GM12878 (cell line): ENCODE results near the gene BRWD1. TPM values are rescaled to one million over a fixed set of nuclear protein-coding genes. Genes with fewer than 3 reads are reported as not detected.

Source experiments
- ATAC-seq: fragments of 200-7000 bp; cut with Tn5 transposase; 3 replicates; pipeline ENCODE4 v1.9.1; 2020; ENCODE audit warnings: mild to moderate bottlenecking, moderate library complexity
- Bru-seq: library from RNA; stranded (reverse); fragments of 400-500 nt; gene quantifications from one replicate; lab custom pipeline; 2021; lab: Mats Ljungman, UMichigan
- BruChase-seq, 2 experiments: library from RNA; stranded (reverse); fragments of 400-500 nt; gene quantifications; one replicate each; lab custom pipeline; 2021; lab: Mats Ljungman, UMichigan
- BruUV-seq: library from RNA; stranded (reverse); fragments of 400-500 nt; replicated peaks from 2 replicates; lab custom pipeline; 2021; lab: Mats Ljungman, UMichigan
- CTCF ChIA-PET: fragments of 300-600 bp; sonication (Branson Sonifier 250); formaldehyde crosslinking; extraction: SDS; loops from one replicate; lab custom pipeline; 2021; ENCODE audit warnings: inconsistent platforms; lab: Yijun Ruan, JAX
- POLR2A ChIA-PET: fragments of 350-600 bp; formaldehyde crosslinking; extraction: SDS; loops from one replicate; lab custom pipeline; 2021; ENCODE audit warnings: inconsistent platforms; lab: Charles Lee
- RAD21 ChIA-PET: fragments of 300-600 bp; sonication (Branson Sonifier 250); formaldehyde crosslinking; loops from one replicate; lab custom pipeline; 2023; ENCODE audit warnings: antibody characterized with exemption; ENCODE audit not compliant: unreplicated experiment; lab: Charles Lee
- SMC1A ChIA-PET: fragments of 300-600 bp; sonication (Branson Sonifier 250); formaldehyde crosslinking; loops from one replicate; lab custom pipeline; 2023; ENCODE audit not compliant: unreplicated experiment, uncharacterized antibody; lab: Charles Lee
- DNase-seq: peaks from one replicate; pipeline ENCODE4 v3.0.0-alpha.2; 2011; ENCODE audit warnings: low read depth, low spot score
- FAIRE-seq: peaks from 3 replicates; lab custom pipeline; 2011; peaks lifted over from hg19 to GRCh38; lab: Jason Lieb, UNC
- H2AFZ ChIP-seq: 2 replicates; pipeline ENCODE4 v1.6.0; 2011; ENCODE audit warnings: low read depth, low read length, control low read depth; ENCODE audit not compliant: control insufficient read depth
- H3K27ac ChIP-seq: 2 replicates; pipeline ENCODE4 v1.5.1; 2011; ENCODE audit warnings: control low read depth; ENCODE audit not compliant: control insufficient read depth, insufficient read depth
- H3K27me3 ChIP-seq, 2 experiments: replicated peaks in 1 of 2; 2 replicates each; pipeline versions ENCODE4 v1.6.0 to v1.6.1; 2011; ENCODE audit warnings: low read length in 1 of 2; ENCODE audit not compliant: control insufficient read depth in 2 of 2, insufficient read depth in 2 of 2
- H3K36me3 ChIP-seq, 2 experiments: 2 replicates each; pipeline ENCODE4 v1.5.1; 2011; ENCODE audit warnings: low read length in 1 of 2; ENCODE audit not compliant: control insufficient read depth in 2 of 2, insufficient read depth in 2 of 2
- H3K4me1 ChIP-seq: 2 replicates; pipeline ENCODE4 v1.6.1; 2011; ENCODE audit warnings: mild to moderate bottlenecking, low read length, moderate library complexity, mixed read lengths; ENCODE audit not compliant: control insufficient read depth, insufficient read depth
- H3K4me2 ChIP-seq: 2 replicates; pipeline ENCODE4 v1.6.0; 2011; ENCODE audit warnings: control low read depth; ENCODE audit not compliant: control insufficient read depth, insufficient read depth
- H3K4me3 ChIP-seq: fragments of 200-600 bp; sonication (generic); 2 replicates; pipeline ENCODE4 v1.5.1; 2016
- H3K79me2 ChIP-seq: 2 replicates; pipeline ENCODE4 v1.6.0; 2011; ENCODE audit warnings: low read length; ENCODE audit not compliant: control insufficient read depth, insufficient read depth
- H3K9ac ChIP-seq: 2 replicates; pipeline ENCODE4 v1.8.0; 2011; ENCODE audit warnings: low read length, control low read depth, mixed read lengths; ENCODE audit not compliant: control insufficient read depth, insufficient read depth
- H3K9me3 ChIP-seq: replicated peaks from 3 replicates; pipeline ENCODE4 v1.5.1; 2011; ENCODE audit warnings: mild to moderate bottlenecking, low read length; ENCODE audit not compliant: control insufficient read depth, insufficient read depth
- H4K20me1 ChIP-seq: 2 replicates; pipeline ENCODE4 v1.6.0; 2011; ENCODE audit not compliant: control insufficient read depth, insufficient read depth
- EZH2 ChIP-seq: IDR thresholded peaks from 2 replicates; pipeline ENCODE4 v1.6.1; 2012; ENCODE audit warnings: low read depth, mild to moderate bottlenecking, control low read depth, inconsistent platforms, low read length, borderline replicate concordance; ENCODE audit not compliant: control insufficient read depth
- JUND ChIP-seq: IDR thresholded peaks from 2 replicates; pipeline ENCODE4 v1.6.1; 2012; ENCODE audit warnings: low read depth, mild to moderate bottlenecking, low read length, improper control_type of control experiment, moderate library complexity
- LARP7 ChIP-seq: fragments of 450-650 bp; IDR thresholded peaks from 2 replicates; pipeline ENCODE4 v1.6.1; 2017; ENCODE audit warnings: mild to moderate bottlenecking
- NFIC ChIP-seq: IDR thresholded peaks from 2 replicates; pipeline ENCODE4 v1.6.1; 2012; ENCODE audit warnings: low read depth, mild to moderate bottlenecking, inconsistent platforms, low read length, moderate library complexity
- POLR2AphosphoS5 ChIP-seq: IDR thresholded peaks from 2 replicates; pipeline ENCODE4 v1.6.1; 2011; ENCODE audit warnings: mild to moderate bottlenecking, low read length, inconsistent platforms
- RAD51 ChIP-seq: fragments of 450-650 bp; IDR thresholded peaks from 2 replicates; pipeline ENCODE4 v1.6.1; 2016; ENCODE audit warnings: moderate library complexity, mild to moderate bottlenecking, inconsistent platforms
- SMARCA5 ChIP-seq: fragments of 450-650 bp; IDR thresholded peaks from 2 replicates; pipeline ENCODE4 v1.6.1; 2017; ENCODE audit warnings: mild to moderate bottlenecking
- SMC3 ChIP-seq: IDR thresholded peaks from 2 replicates; pipeline ENCODE4 v1.6.1; 2011; ENCODE audit warnings: low read length, improper control_type of control experiment, borderline replicate concordance
- SREBF2 ChIP-seq: IDR thresholded peaks from 2 replicates; pipeline ENCODE4 v1.6.1; 2012; ENCODE audit warnings: mild to moderate bottlenecking, low read length
- WGBS: methylation state at CpG from one replicate; pipeline ENCODE4 v1.1.6; 2016; ENCODE audit warnings: low lambda C conversion rate; ENCODE audit not compliant: insufficient replicate concordance, insufficient coverage; ENCODE audit errors: missing lambda C conversion rate; 5-methylcytosine and 5-hydroxymethylcytosine counted together
- in situ Hi-C: fragments of 300-500 bp; cut with MboI; formaldehyde crosslinking; loops from 9 replicates; pipeline ENCODE4 v1.14.3; 2018; ENCODE audit warnings: mixed read lengths
- intact Hi-C: fragments of 100-400 bp; cut with micrococcal nuclease; formaldehyde crosslinking; loops from one replicate; pipeline ENCODE4 v1.14.2; 2022; ENCODE audit not compliant: unreplicated experiment
- long read RNA-seq, 2 experiments: library from polyadenylated mRNA; unstranded; transcript quantifications; one replicate each; pipeline ENCODE4 v2.0.0, GENCODE V29; 2019 to 2020
- polyA minus RNA-seq, 3 experiments: library from RNA; depleted of rRNA, polyadenylated mRNA; stranded (reverse); fragments of >200 nt; gene quantifications; 2 replicates each; pipeline ENCODE4 v1.2.3, GENCODE V29; 2011
- polyA plus RNA-seq, 11 experiments: library from polyadenylated mRNA; depleted of rRNA in 4 of 11; unstranded in 6 of 11; stranded (reverse) in 5 of 11; fragments of >200 nt; fragmentation: Nextera tagmentation in 4 of 11; fragmentation: Illumina TruSeq in 1 of 11; extraction: Ambion mirVana in 4 of 11; extraction: Trizol in 1 of 11; gene quantifications; 1 replicate in 1 of 11; 2 replicates in 10 of 11; pipeline versions ENCODE4 v1.2.1 to v1.2.3, GENCODE V29; 2011 to 2016; ENCODE audit warnings: inconsistent platforms in 2 of 11, missing spikeins in 2 of 11, low read depth in 1 of 11
- total RNA-seq, 4 experiments: library from RNA; depleted of rRNA in 3 of 4; stranded (reverse); fragments of >200 nt in 3 of 4; fragmentation: Illumina TruSeq in 1 of 4; extraction: Trizol in 1 of 4; gene quantifications; 2 replicates each; pipeline versions ENCODE4 v1.2.1 to v1.2.3, GENCODE V29; 2013 to 2021
- TF ChIP-seq, protein P1 (sequence below): fragments of 450-650 bp; IDR thresholded peaks from 2 replicates; pipeline ENCODE4 v1.6.1; 2018; ENCODE audit warnings: mild to moderate bottlenecking, low read depth, moderate library complexity; ENCODE audit not compliant: partially characterized antibody
- TF ChIP-seq, protein P2 (sequence below): IDR thresholded peaks from 2 replicates; pipeline ENCODE4 v1.6.1; 2012; ENCODE audit warnings: improper control_type of control experiment, low read depth, low read length; ENCODE audit not compliant: insufficient replicate concordance

BRWD1 gene
- 389 and 405 TPM in 2 replicates for total RNA-seq (2013; cell fraction: nucleolus; rRNA removed)
- 12.7 and 14.4 TPM in 2 replicates for total RNA-seq (2014; rRNA removed)
- total RNA-seq (2014; rRNA removed; fragmentation: Illumina TruSeq; extraction: Trizol) = 16.9 and 19.5 TPM in 2 replicates
- 14.5 and 14.7 TPM in 2 replicates for total RNA-seq (2021)
- 4.2 TPM for polyA plus RNA-seq (2011; ENCODE audit: low read depth)
- 19.0 and 28.3 TPM in 2 replicates for polyA plus RNA-seq (2011; rRNA removed)
- polyA plus RNA-seq (2011; cell fraction: cytosol; rRNA removed) = 4.8 and 6.0 TPM in 2 replicates
- 23.5 and 25.1 TPM in 2 replicates for polyA plus RNA-seq (2011; cell fraction: nucleus; rRNA removed)
- 7.2 and 10.2 TPM in 2 replicates for polyA plus RNA-seq (2012)
- polyA plus RNA-seq (2014; fragmentation: Illumina TruSeq; extraction: Trizol) = 7.9 and 10.9 TPM in 2 replicates
- 1 to 10 TPM; 3.1 to 3.4 TPM for polyA plus RNA-seq (2014; fragmentation: Nextera tagmentation; extraction: Ambion mirVana)
- polyA plus RNA-seq (2014; rRNA removed) = 6.6 and 7.1 TPM in 2 replicates
- polyA plus RNA-seq (2016; fragmentation: Nextera tagmentation; extraction: Ambion mirVana) = 10 to 100 TPM; 14.4 to 15.2 TPM
- polyA minus RNA-seq (2011; rRNA and poly(A)+ RNA removed) = 38.7 and 59.6 TPM in 2 replicates
- polyA minus RNA-seq (2011; cell fraction: cytosol; rRNA and poly(A)+ RNA removed) = 11.0 and 13.0 TPM in 2 replicates
- polyA minus RNA-seq (2011; cell fraction: nucleus; rRNA and poly(A)+ RNA removed) = 58.3 and 77.8 TPM in 2 replicates
- percentile 88 among the genes with signal in this experiment for Bru-seq, nascent RNA
- BruChase-seq, experiment 1, labeled RNA remaining after a 6-hour chase = percentile 89 among the genes with signal in this experiment
- percentile 93 among the genes with signal in this experiment for BruChase-seq, experiment 2, labeled RNA remaining after a 2-hour chase
- long read RNA-seq, experiment 1, partial matches to known transcripts = 2 of 2 reads
- long read RNA-seq, experiment 1, other reads (novel, unspliced or antisense) = 0 of 2 reads
- long read RNA-seq, experiment 2, partial matches to known transcripts = 13 of 28 reads
- long read RNA-seq, experiment 2, other reads (novel, unspliced or antisense) = 14 of 28 reads

DNA sequence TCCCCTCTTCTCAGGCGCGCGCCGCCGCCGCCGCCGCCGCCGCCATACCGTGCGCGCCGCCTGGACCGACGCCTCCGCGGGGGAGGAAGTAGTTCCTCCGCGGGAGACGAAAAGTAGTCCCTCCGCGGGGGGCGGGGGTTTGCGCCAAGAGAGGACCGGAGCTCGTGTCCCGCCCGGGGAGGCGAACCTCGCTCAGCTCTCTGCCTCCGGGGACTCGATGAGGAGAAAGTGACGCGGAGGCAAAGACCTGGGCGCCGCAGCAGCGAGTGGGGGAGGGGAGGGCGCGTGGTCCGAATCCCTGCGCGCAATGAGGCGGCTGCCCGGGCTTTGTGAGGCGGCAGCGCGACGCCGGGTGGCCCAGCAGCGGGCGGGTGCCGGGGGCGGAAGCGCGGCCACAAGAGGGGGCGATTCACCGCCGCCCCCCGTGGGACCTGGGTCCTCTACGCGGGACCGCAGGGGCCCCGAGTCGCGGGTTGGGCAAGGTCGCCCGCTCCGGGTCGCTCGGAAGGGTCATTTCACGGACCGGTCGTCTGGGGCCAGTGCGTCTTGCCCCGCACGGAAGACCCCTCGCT is at the start of gene BRWD1:
BRWD1 (minus strand) TSS at position 62 of the 572 bp plus-strand sequence. CDS start 141 bp downstream, outside the sequence.
- Histone ChIP-seq H3K27ac (peak within 1 kb of the TSS; percentile 93), H3K27me3 (no peaks in the 10 kb centered on the region), H3K4me2 (peak within 1 kb of the TSS; percentile 99), H2AFZ (peak within 1 kb of the TSS; percentile 84), H3K79me2 (peaks cover 16% of the 10 kb centered on the region), H3K4me1 (peaks cover 4% of the 10 kb centered on the region; the same call in 1 of the 2 replicates), H3K36me3 (no peaks in the 10 kb centered on the region), H3K4me3 (peak within 1 kb of the TSS; percentile 85), H3K9me3 (no peaks in the 10 kb centered on the region), H3K9ac (peak within 1 kb of the TSS; percentile 81), H4K20me1 (no peaks in the 10 kb centered on the region)
- FAIRE-seq (no peak), ATAC-seq (peak; percentile 77), DNase-seq (no peak)
- SMC1A ChIA-PET = interaction anchor here (0.8 to 1.9 kb wide), 2 partner anchors 33 to 74 kb away, joined by 3 to 4 read pairs; no protein-coding TSS in a partner anchor
- in situ Hi-C loops = no loop called here
- POLR2A ChIA-PET = interaction anchor here (1.0 to 1.5 kb wide), 2 partner anchors 35 to 74 kb away, joined by 3 to 5 read pairs; no protein-coding TSS in a partner anchor
- intact Hi-C loops = loop anchor here (2.0 to 10.0 kb wide), 4 partner anchors 35 to 131 kb away; partner anchors contain the start of genes HMGN1, LCA5L and PSMG1
- RAD21 ChIA-PET = interaction anchor here (1.2 kb wide), 1 partner anchor 34 kb away, joined by 3 read pairs; no protein-coding TSS in a partner anchor
- BruUV-seq = no TSS peak
- CTCF ChIA-PET = interaction anchor here (2.9 kb wide), 1 partner anchor 74 kb away, joined by 9 read pairs; no protein-coding TSS in a partner anchor
- under 1% methylated on average over 72 of the region's 78 CpGs for WGBS
- TF ChIP-seq SMARCA5 = peak; percentile 47; the same call in 1 of the 2 replicates
- peak; percentile 80 for TF ChIP-seq POLR2AphosphoS5
- TF ChIP-seq, protein P1, sequence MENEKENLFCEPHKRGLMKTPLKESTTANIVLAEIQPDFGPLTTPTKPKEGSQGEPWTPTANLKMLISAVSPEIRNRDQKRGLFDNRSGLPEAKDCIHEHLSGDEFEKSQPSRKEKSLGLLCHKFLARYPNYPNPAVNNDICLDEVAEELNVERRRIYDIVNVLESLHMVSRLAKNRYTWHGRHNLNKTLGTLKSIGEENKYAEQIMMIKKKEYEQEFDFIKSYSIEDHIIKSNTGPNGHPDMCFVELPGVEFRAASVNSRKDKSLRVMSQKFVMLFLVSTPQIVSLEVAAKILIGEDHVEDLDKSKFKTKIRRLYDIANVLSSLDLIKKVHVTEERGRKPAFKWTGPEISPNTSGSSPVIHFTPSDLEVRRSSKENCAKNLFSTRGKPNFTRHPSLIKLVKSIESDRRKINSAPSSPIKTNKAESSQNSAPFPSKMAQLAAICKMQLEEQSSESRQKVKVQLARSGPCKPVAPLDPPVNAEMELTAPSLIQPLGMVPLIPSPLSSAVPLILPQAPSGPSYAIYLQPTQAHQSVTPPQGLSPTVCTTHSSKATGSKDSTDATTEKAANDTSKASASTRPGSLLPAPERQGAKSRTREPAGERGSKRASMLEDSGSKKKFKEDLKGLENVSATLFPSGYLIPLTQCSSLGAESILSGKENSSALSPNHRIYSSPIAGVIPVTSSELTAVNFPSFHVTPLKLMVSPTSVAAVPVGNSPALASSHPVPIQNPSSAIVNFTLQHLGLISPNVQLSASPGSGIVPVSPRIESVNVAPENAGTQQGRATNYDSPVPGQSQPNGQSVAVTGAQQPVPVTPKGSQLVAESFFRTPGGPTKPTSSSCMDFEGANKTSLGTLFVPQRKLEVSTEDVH = peak; percentile 66
- no peak for TF ChIP-seq JUND
- TF ChIP-seq NFIC = no peak
- TF ChIP-seq EZH2 = no peak
- peak; percentile 98 for TF ChIP-seq LARP7
- peak; percentile 75 for TF ChIP-seq RAD51
- TF ChIP-seq SMC3 = no peak
- TF ChIP-seq, protein P2, sequence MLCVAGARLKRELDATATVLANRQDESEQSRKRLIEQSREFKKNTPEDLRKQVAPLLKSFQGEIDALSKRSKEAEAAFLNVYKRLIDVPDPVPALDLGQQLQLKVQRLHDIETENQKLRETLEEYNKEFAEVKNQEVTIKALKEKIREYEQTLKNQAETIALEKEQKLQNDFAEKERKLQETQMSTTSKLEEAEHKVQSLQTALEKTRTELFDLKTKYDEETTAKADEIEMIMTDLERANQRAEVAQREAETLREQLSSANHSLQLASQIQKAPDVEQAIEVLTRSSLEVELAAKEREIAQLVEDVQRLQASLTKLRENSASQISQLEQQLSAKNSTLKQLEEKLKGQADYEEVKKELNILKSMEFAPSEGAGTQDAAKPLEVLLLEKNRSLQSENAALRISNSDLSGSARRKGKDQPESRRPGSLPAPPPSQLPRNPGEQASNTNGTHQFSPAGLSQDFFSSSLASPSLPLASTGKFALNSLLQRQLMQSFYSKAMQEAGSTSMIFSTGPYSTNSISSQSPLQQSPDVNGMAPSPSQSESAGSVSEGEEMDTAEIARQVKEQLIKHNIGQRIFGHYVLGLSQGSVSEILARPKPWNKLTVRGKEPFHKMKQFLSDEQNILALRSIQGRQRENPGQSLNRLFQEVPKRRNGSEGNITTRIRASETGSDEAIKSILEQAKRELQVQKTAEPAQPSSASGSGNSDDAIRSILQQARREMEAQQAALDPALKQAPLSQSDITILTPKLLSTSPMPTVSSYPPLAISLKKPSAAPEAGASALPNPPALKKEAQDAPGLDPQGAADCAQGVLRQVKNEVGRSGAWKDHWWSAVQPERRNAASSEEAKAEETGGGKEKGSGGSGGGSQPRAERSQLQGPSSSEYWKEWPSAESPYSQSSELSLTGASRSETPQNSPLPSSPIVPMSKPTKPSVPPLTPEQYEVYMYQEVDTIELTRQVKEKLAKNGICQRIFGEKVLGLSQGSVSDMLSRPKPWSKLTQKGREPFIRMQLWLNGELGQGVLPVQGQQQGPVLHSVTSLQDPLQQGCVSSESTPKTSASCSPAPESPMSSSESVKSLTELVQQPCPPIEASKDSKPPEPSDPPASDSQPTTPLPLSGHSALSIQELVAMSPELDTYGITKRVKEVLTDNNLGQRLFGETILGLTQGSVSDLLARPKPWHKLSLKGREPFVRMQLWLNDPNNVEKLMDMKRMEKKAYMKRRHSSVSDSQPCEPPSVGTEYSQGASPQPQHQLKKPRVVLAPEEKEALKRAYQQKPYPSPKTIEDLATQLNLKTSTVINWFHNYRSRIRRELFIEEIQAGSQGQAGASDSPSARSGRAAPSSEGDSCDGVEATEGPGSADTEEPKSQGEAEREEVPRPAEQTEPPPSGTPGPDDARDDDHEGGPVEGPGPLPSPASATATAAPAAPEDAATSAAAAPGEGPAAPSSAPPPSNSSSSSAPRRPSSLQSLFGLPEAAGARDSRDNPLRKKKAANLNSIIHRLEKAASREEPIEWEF = no peak
- no peak for TF ChIP-seq SREBF2
